HEK293 (cell line): Measurements from ENCODE around the gene ECI1.
A peak's percentile ranks its signal among the peaks of the same experiment; 100 is the strongest.
"Not testable (repeated sequence)": the region's sequence is repeated elsewhere in the genome, so short reads cannot be mapped to it uniquely, and the experiment has no call there.

Experiments
- CTCF ChIA-PET: fragments of 350-600 bp; formaldehyde crosslinking; extraction: SDS; loops from one replicate; lab custom pipeline; 2021; ENCODE audit warnings: antibody characterized with exemption; lab: Yijun Ruan, JAX
- POLR2A ChIA-PET: fragments of 300-600 bp; formaldehyde crosslinking; extraction: SDS; loops from one replicate; lab custom pipeline; 2020; ENCODE audit warnings: antibody characterized with exemption, inconsistent platforms; lab: Yijun Ruan, JAX
- H3K27ac ChIP-seq: fragments of 200-500 bp; sonication (Bioruptor generic); 2 replicates; pipeline ENCODE4 v1.5.1; 2014; ENCODE audit warnings: low read depth, low read length, control low read depth, inconsistent platforms; ENCODE audit errors: extremely low read depth
- H3K36me3 ChIP-seq, 2 experiments: fragments of 200-500 bp in 1 of 2; sonication (Bioruptor generic) in 1 of 2; 1 replicate in 1 of 2; 2 replicates in 1 of 2; pipeline ENCODE4 v1.5.1; 2014 to 2017; ENCODE audit warnings: inconsistent platforms in 2 of 2, low read length in 2 of 2; ENCODE audit not compliant: control insufficient read depth in 2 of 2, insufficient read depth in 1 of 2
- H3K4me1 ChIP-seq: fragments of 200-500 bp; sonication (Bioruptor generic); 2 replicates; pipeline ENCODE4 v1.5.1; 2014; ENCODE audit warnings: mild to moderate bottlenecking, low read length, inconsistent platforms; ENCODE audit not compliant: control insufficient read depth, insufficient read depth
- H3K4me3 ChIP-seq: 2 replicates; pipeline ENCODE4 v1.5.1; 2011; ENCODE audit warnings: low read depth, mild to moderate bottlenecking, control low read depth, low read length, moderate library complexity
- H3K9me3 ChIP-seq: fragments of 200-500 bp; sonication (Bioruptor generic); 2 replicates; pipeline ENCODE4 v1.5.1; 2014; ENCODE audit warnings: low read depth, low read length, inconsistent platforms; ENCODE audit not compliant: control insufficient read depth, insufficient read depth
- KLF7 ChIP-seq: fragments of 450-650 bp; formaldehyde crosslinking; IDR thresholded peaks from 2 replicates; pipeline ENCODE4 v1.5.1; 2016; ENCODE audit warnings: missing biosample characterization, missing genetic modification characterization, borderline replicate concordance
- ZBTB1 ChIP-seq: fragments of 450-650 bp; formaldehyde crosslinking; IDR thresholded peaks from 2 replicates; pipeline ENCODE4 v1.5.1; 2016; ENCODE audit warnings: missing biosample characterization, missing genetic modification characterization
- ZBTB11 ChIP-seq: fragments of 450-650 bp; formaldehyde crosslinking; conservative IDR thresholded peaks from 2 replicates; pipeline ENCODE4 v1.5.1; 2016; ENCODE audit warnings: low read depth, missing biosample characterization, missing genetic modification characterization
- ZBTB26 ChIP-seq: fragments of 450-650 bp; formaldehyde crosslinking; optimal IDR thresholded peaks from 2 replicates; pipeline ENCODE3; 2016; ENCODE audit warnings: missing biosample characterization, mild to moderate bottlenecking, missing genetic modification characterization
- ZBTB49 ChIP-seq: fragments of 450-650 bp; formaldehyde crosslinking; IDR thresholded peaks from 2 replicates; pipeline ENCODE4 v1.5.1; 2016; ENCODE audit warnings: missing biosample characterization, missing genetic modification characterization, low read depth
- ZFHX2 ChIP-seq: fragments of 450-650 bp; formaldehyde crosslinking; conservative IDR thresholded peaks from 2 replicates; pipeline ENCODE4 v1.5.1; 2016; ENCODE audit warnings: missing biosample characterization, missing genetic modification characterization
- ZNF10 ChIP-seq: fragments of 450-650 bp; formaldehyde crosslinking; IDR thresholded peaks from 2 replicates; pipeline ENCODE4 v1.5.1; 2017; ENCODE audit warnings: missing biosample characterization, missing genetic modification characterization
- ZNF19 ChIP-seq: fragments of 450-650 bp; formaldehyde crosslinking; IDR thresholded peaks from 2 replicates; pipeline ENCODE4; 2016; ENCODE audit warnings: missing biosample characterization, missing genetic modification characterization, low read depth
- ZNF394 ChIP-seq: fragments of 450-650 bp; formaldehyde crosslinking; IDR thresholded peaks from 2 replicates; pipeline ENCODE4 v1.5.1; 2016; ENCODE audit warnings: missing biosample characterization, missing genetic modification characterization, mild to moderate bottlenecking, moderate library complexity, borderline replicate concordance
- ZNF404 ChIP-seq: fragments of 450-650 bp; formaldehyde crosslinking; IDR thresholded peaks from 2 replicates; pipeline ENCODE4 v1.5.1; 2017; ENCODE audit warnings: missing biosample characterization, missing genetic modification characterization
- ZNF518A ChIP-seq: fragments of 450-650 bp; formaldehyde crosslinking; conservative IDR thresholded peaks from 2 replicates; pipeline ENCODE4 v1.5.1; 2016; ENCODE audit warnings: low read depth, missing biosample characterization, missing genetic modification characterization
- ZNF580 ChIP-seq: fragments of 450-650 bp; formaldehyde crosslinking; IDR thresholded peaks from 2 replicates; pipeline ENCODE4 v1.5.1; 2016; ENCODE audit warnings: missing biosample characterization, missing genetic modification characterization
- ZNF600 ChIP-seq: fragments of 450-650 bp; formaldehyde crosslinking; IDR thresholded peaks from 2 replicates; pipeline ENCODE4 v1.5.1; 2016; ENCODE audit warnings: missing biosample characterization, missing genetic modification characterization
- ZNF624 ChIP-seq: fragments of 450-650 bp; formaldehyde crosslinking; IDR thresholded peaks from 2 replicates; pipeline ENCODE4 v1.5.1; 2017; ENCODE audit warnings: missing biosample characterization, missing genetic modification characterization
- ZNF664 ChIP-seq: fragments of 450-650 bp; formaldehyde crosslinking; IDR thresholded peaks from 2 replicates; pipeline ENCODE4 v1.5.1; 2016; ENCODE audit warnings: missing biosample characterization, missing genetic modification characterization

ECI1 gene

GRCh38 chr16:2205104-2205966, 46.1 kb downstream of the ECI1 start, which contains the start of gene MLST8 (continued):
- TF ChIP-seq ZBTB26 (peak; percentile 83), ZBTB1 (tag by site-specific recombination) (0 out of 2 replicates have a peak, but pooled peaks have one; percentile 57)

- POLR2A ChIA-PET = interaction anchor here (0.6 to 4.3 kb wide), 7 partner anchors 10 to 263 kb away, joined by 3 to 22 read pairs (median 5); partner anchors contain the start of genes PGP, TBL3 and TRAF7
- Histone ChIP-seq H3K4me1 (no peaks in the 10 kb centered on the region), H3K36me3 (peaks cover 0 to 30% of the 10 kb centered on the region in 2 experiments; a peak in 1 of 3 replicates), H3K4me3 (peak overlapping the region; percentile 96), H3K27ac (peak overlapping the region; percentile 90; the same call in 1 of the 2 replicates), H3K9me3 (no peaks in the 10 kb centered on the region)
- TF ChIP-seq ZNF664 (tag by site-specific recombination) = no peak
- no peak for TF ChIP-seq ZNF10 (tag by site-specific recombination)
- 0 out of 2 replicates have a peak, but pooled peaks have one; percentile 35 for TF ChIP-seq ZNF600
- peak; percentile 26 for TF ChIP-seq ZFHX2 (tag by site-specific recombination)
- no peak for TF ChIP-seq KLF7 (tag by site-specific recombination)
- no peak for TF ChIP-seq ZBTB49
- no peak for TF ChIP-seq ZNF624 (tag by site-specific recombination)
- TF ChIP-seq, all 188 proteins: peak for 2
- CTCF ChIA-PET = interaction anchor here (0.6 to 1.7 kb wide), 3 partner anchors 10 to 263 kb away, joined by 3 to 6 read pairs (median 4); no protein-coding TSS in a partner anchor
Observed at GRCh38 chr16:2204416-2205103, 46.8 kb downstream of the ECI1 start.

- POLR2A ChIA-PET = interaction anchor here (1.6 to 4.3 kb wide), 2 partner anchors 11 to 48 kb away, joined by 9 to 20 read pairs; partner anchors contain the start of genes PGP and TRAF7
- CTCF ChIA-PET = interaction anchor here (0.8 to 1.5 kb wide), 2 partner anchors 8 to 181 kb away, joined by 3 to 6 read pairs; no protein-coding TSS in a partner anchor
- TF ChIP-seq ZNF580 (tag by site-specific recombination) (0 out of 2 replicates have a peak, but pooled peaks have one; percentile 21), ZNF19 (tag by site-specific recombination) (0 out of 2 replicates have a peak, but pooled peaks have one; percentile 33), ZNF518A (tag by site-specific recombination) (peak; percentile 78), ZNF394 (tag by site-specific recombination) (peak; percentile 90), ZNF664 (tag by site-specific recombination) (peak; percentile 56), ZNF404 (tag by site-specific recombination) (0 out of 2 replicates have a peak, but pooled peaks have one; percentile 37), ZBTB11 (tag by site-specific recombination) (peak; percentile 63)
Observed at GRCh38 chr16:2203119-2203688, 48.2 kb downstream of the ECI1 start.

More at GRCh38 chr16:2203119-2203688, 48.2 kb downstream of the ECI1 start:
- H3K9me3 ChIP-seq, H3K4me3 ChIP-seq, H3K4me1 ChIP-seq, H3K27ac ChIP-seq: not testable (repeated sequence)
- peaks cover 0 to 17% of the 10 kb centered on the region in 2 experiments; a peak in 1 of 3 replicates for H3K36me3 ChIP-seq
